ENCODE data around the gene ARMH4. TPM values are rescaled to one million over a fixed set of nuclear protein-coding genes. Genes with fewer than 3 reads are reported as not detected.

The ARMH4 gene
- total RNA-seq, 1 donor from 2014 or later = 5.7 TPM

GRCh38 chr14:58059126-58059525 is 92.9 kb downstream of the ARMH4 start:
- DNase-seq (ENCODE audit: extremely low read depth, low read depth, low spot score) = no peak

- DNase-seq (ENCODE audit: extremely low read depth, low read depth, low spot score) = no peak
Observed at GRCh38 chr14:58055497-58056010, 96.5 kb downstream of the ARMH4 start.

GRCh38 chr14:58054100-58054499 is 97.9 kb downstream of the ARMH4 start:
- no peak for DNase-seq (ENCODE audit: extremely low read depth, low read depth, low spot score)

GRCh38 chr14:58048219-58048618 is 103.8 kb downstream of the ARMH4 start:
- DNase-seq (ENCODE audit: extremely low read depth, low read depth, low spot score) = no peak

GRCh38 chr14:58027904-58028303 is 124.1 kb downstream of the ARMH4 start:
- no peak for DNase-seq (ENCODE audit: extremely low read depth, low read depth, low spot score)

- no peak for DNase-seq (ENCODE audit: extremely low read depth, low read depth, low spot score)
Observed at GRCh38 chr14:58026967-58027366, 125.0 kb downstream of the ARMH4 start.

GRCh38 chr14:58026219-58026618 is 125.8 kb downstream of the ARMH4 start:
- no peak for DNase-seq (ENCODE audit: extremely low read depth, low read depth, low spot score)

GRCh38 chr14:58014778-58015177 is 137.2 kb downstream of the ARMH4 start:
- DNase-seq (ENCODE audit: extremely low read depth, low read depth, low spot score) = no peak

- DNase-seq (ENCODE audit: extremely low read depth, low read depth, low spot score) = no peak
Observed at GRCh38 chr14:58002618-58003017, 149.4 kb downstream of the ARMH4 start.

- no peak for DNase-seq (ENCODE audit: extremely low read depth, low read depth, low spot score)
Observed at GRCh38 chr14:57999979-58000378, 152.0 kb downstream of the ARMH4 start.

GRCh38 chr14:57999471-57999870 is 152.5 kb downstream of the ARMH4 start:
- no peak for DNase-seq (ENCODE audit: extremely low read depth, low read depth, low spot score)

GRCh38 chr14:57998766-57999165 is 153.2 kb downstream of the ARMH4 start:
- no peak for DNase-seq (ENCODE audit: extremely low read depth, low read depth, low spot score)

- DNase-seq (ENCODE audit: extremely low read depth, low read depth, low spot score) = no peak
Observed at GRCh38 chr14:57991353-57991752, 160.7 kb downstream of the ARMH4 start.

GRCh38 chr14:57988445-57988844 is 163.6 kb downstream of the ARMH4 start:
- DNase-seq (ENCODE audit: extremely low read depth, low read depth, low spot score) = no peak

- DNase-seq (ENCODE audit: extremely low read depth, low read depth, low spot score) = no peak
Observed at GRCh38 chr14:57987596-57988300, 164.3 kb downstream of the ARMH4 start.

GRCh38 chr14:57987051-57987450 is 165.0 kb downstream of the ARMH4 start:
- no peak for DNase-seq (ENCODE audit: extremely low read depth, low read depth, low spot score)

GRCh38 chr14:57982804-57983634 is 169.0 kb downstream of the ARMH4 start:
- no peak for DNase-seq (ENCODE audit: extremely low read depth, low read depth, low spot score)

GRCh38 chr14:57981817-57982560 is 170.0 kb downstream of the ARMH4 start:
- DNase-seq (ENCODE audit: extremely low read depth, low read depth, low spot score) = no peak

- DNase-seq (ENCODE audit: extremely low read depth, low read depth, low spot score) = no peak
Observed at GRCh38 chr14:57979376-57980048, 172.5 kb downstream of the ARMH4 start.

GRCh38 chr14:57976701-57977100 is 175.3 kb downstream of the ARMH4 start:
- DNase-seq (ENCODE audit: extremely low read depth, low read depth, low spot score) = no peak

GRCh38 chr14:57974896-57975295 is 177.1 kb downstream of the ARMH4 start:
- no peak for DNase-seq (ENCODE audit: extremely low read depth, low read depth, low spot score)
